Ishikawa (cell line): ENCODE measurements around the gene TMC7.
A peak's percentile ranks its signal among the peaks of the same experiment; 100 is the strongest.

ENCODE experiments used
- CEBPB ChIP-seq: IDR thresholded peaks from 2 replicates; pipeline ENCODE4 v1.6.1; 2012
- CREB1 ChIP-seq: IDR thresholded peaks from 2 replicates; pipeline ENCODE4 v1.6.1; 2012; ENCODE audit warnings: low read depth
- EGR1 ChIP-seq: IDR thresholded peaks from 2 replicates; pipeline ENCODE4 v1.6.1; 2012
- EP300 ChIP-seq: IDR thresholded peaks from 2 replicates; pipeline ENCODE4 v1.6.1; 2012; ENCODE audit warnings: borderline replicate concordance
- FOXM1 ChIP-seq: IDR thresholded peaks from 2 replicates; pipeline ENCODE4 v1.6.1; 2012; ENCODE audit warnings: low read depth, borderline replicate concordance
- NFIC ChIP-seq: IDR thresholded peaks from 2 replicates; pipeline ENCODE4 v1.6.1; 2012
- RAD21 ChIP-seq: IDR thresholded peaks from 2 replicates; pipeline ENCODE4 v1.6.1; 2012; ENCODE audit warnings: low read depth
- TAF1 ChIP-seq: IDR thresholded peaks from 2 replicates; pipeline ENCODE4 v1.6.1; 2012; ENCODE audit warnings: low read depth, mild to moderate bottlenecking
- TCF12 ChIP-seq: IDR thresholded peaks from 2 replicates; pipeline ENCODE4 v1.6.1; 2012; ENCODE audit warnings: low read depth
- TEAD4 ChIP-seq: IDR thresholded peaks from 2 replicates; pipeline ENCODE4 v1.6.1; 2012
- YY1 ChIP-seq: IDR thresholded peaks from 2 replicates; pipeline ENCODE4 v1.6.1; 2012; ENCODE audit warnings: low read depth
- ZBTB7A ChIP-seq: IDR thresholded peaks from 2 replicates; pipeline ENCODE4 v1.6.1; 2012; ENCODE audit warnings: low read depth
- TF ChIP-seq, protein P1 (sequence below): IDR thresholded peaks from 2 replicates; pipeline ENCODE4 v1.6.1; 2012; ENCODE audit warnings: low read depth, mild to moderate bottlenecking
- TF ChIP-seq, protein P2 (sequence below): IDR thresholded peaks from 2 replicates; pipeline ENCODE4 v1.6.1; 2012
- TF ChIP-seq, protein P3 (sequence below): IDR thresholded peaks from 2 replicates; pipeline ENCODE4 v1.6.1; 2012

TMC7 gene

DNA sequence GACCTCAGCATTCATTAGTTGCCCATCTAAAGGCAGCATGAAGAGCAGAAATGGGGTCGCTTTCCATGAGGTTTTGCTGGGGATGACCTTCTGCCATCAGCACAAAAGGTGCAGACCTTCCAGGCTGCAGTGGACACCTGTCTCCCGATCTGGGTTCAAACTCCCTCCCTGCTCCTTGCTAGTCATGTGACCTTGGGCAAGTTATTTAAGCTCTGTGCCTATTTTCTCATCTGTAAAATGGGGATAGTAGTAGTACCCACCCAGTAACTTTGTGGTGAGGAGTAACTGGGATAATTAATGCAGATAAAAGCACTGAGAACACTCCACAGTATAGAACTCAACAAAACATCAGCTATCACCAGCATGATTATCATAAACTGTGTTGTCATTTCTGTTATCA lies 62.3 kb downstream of the TMC7 start:
- TF ChIP-seq, protein P1, sequence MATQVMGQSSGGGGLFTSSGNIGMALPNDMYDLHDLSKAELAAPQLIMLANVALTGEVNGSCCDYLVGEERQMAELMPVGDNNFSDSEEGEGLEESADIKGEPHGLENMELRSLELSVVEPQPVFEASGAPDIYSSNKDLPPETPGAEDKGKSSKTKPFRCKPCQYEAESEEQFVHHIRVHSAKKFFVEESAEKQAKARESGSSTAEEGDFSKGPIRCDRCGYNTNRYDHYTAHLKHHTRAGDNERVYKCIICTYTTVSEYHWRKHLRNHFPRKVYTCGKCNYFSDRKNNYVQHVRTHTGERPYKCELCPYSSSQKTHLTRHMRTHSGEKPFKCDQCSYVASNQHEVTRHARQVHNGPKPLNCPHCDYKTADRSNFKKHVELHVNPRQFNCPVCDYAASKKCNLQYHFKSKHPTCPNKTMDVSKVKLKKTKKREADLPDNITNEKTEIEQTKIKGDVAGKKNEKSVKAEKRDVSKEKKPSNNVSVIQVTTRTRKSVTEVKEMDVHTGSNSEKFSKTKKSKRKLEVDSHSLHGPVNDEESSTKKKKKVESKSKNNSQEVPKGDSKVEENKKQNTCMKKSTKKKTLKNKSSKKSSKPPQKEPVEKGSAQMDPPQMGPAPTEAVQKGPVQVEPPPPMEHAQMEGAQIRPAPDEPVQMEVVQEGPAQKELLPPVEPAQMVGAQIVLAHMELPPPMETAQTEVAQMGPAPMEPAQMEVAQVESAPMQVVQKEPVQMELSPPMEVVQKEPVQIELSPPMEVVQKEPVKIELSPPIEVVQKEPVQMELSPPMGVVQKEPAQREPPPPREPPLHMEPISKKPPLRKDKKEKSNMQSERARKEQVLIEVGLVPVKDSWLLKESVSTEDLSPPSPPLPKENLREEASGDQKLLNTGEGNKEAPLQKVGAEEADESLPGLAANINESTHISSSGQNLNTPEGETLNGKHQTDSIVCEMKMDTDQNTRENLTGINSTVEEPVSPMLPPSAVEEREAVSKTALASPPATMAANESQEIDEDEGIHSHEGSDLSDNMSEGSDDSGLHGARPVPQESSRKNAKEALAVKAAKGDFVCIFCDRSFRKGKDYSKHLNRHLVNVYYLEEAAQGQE, result no peak
- TF ChIP-seq CEBPB, result no peak
- TF ChIP-seq NFIC, result no peak
- no peak for TF ChIP-seq TCF12
- TF ChIP-seq, protein P2, sequence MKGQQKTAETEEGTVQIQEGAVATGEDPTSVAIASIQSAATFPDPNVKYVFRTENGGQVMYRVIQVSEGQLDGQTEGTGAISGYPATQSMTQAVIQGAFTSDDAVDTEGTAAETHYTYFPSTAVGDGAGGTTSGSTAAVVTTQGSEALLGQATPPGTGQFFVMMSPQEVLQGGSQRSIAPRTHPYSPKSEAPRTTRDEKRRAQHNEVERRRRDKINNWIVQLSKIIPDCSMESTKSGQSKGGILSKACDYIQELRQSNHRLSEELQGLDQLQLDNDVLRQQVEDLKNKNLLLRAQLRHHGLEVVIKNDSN, result no peak
- no peak for TF ChIP-seq TEAD4
- no peak for TF ChIP-seq EGR1
- TF ChIP-seq, protein P3, sequence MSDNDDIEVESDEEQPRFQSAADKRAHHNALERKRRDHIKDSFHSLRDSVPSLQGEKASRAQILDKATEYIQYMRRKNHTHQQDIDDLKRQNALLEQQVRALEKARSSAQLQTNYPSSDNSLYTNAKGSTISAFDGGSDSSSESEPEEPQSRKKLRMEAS, result no peak
- no peak for TF ChIP-seq CREB1
- TF ChIP-seq ZBTB7A, result no peak
- TF ChIP-seq EP300, result no peak
- TF ChIP-seq FOXM1, result no peak
- no peak for TF ChIP-seq RAD21
- TF ChIP-seq YY1, result no peak
- TF ChIP-seq TAF1, result no peak

DNA sequence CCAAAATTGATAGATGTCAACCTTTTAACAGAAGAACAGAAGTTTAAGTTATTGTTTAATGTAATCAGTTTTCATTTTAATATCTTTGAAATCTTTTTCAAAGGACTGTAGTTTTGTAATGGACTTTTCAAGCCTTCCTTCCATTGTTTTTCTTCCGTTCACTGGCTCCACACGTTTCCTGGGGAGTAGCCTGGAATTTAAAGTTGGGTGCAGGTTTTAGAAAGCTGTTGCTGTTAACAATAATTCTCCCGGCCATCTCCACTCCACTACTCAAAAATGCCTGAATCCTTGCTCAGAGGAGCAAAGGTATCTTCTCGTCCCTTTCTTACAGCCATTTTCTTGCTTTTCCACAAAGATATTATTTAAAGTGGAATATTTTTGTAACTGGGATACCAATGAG lies 79.0 kb downstream of the TMC7 start:
- TF ChIP-seq, protein P2, result no peak
- no peak for TF ChIP-seq TAF1
- TF ChIP-seq EP300, result no peak
- TF ChIP-seq, protein P3, result no peak
- TF ChIP-seq FOXM1, result no peak
- no peak for TF ChIP-seq ZBTB7A
- TF ChIP-seq, protein P1, result no peak
- TF ChIP-seq CEBPB, result no peak
- no peak for TF ChIP-seq CREB1
- no peak for TF ChIP-seq EGR1
- no peak for TF ChIP-seq YY1
- no peak for TF ChIP-seq TCF12
- no peak for TF ChIP-seq TEAD4

GRCh38 chr16:19066988-19067348 lies 83.2 kb downstream of the TMC7 start:
- TF ChIP-seq, protein P3, result no peak
- TF ChIP-seq RAD21 (no peak), EP300 (no peak), TAF1 (no peak), TCF12 (no peak), NFIC (no peak)

GRCh38 chr16:19067349-19068236 lies 83.9 kb downstream of the TMC7 start, which contains the start of gene COQ7:
TSS of gene COQ7 (plus strand) at chr16:19067614. CDS start at chr16:19067665, 51 bp downstream.
- TF ChIP-seq NFIC (no peak), RAD21 (no peak), CEBPB (peak; percentile 85), ZBTB7A (no peak), EGR1 (no peak), EP300 (no peak; the same call in 1 of the 2 replicates), TAF1 (no peak; the same call in 1 of the 2 replicates), FOXM1 (peak; percentile 54), YY1 (peak; percentile 62; the same call in 1 of the 2 replicates), TCF12 (0 out of 2 replicates have a peak, but pooled peaks have one; percentile 29), CREB1 (peak; percentile 98), TEAD4 (no peak)
- TF ChIP-seq, protein P3, result peak; percentile 77
- TF ChIP-seq, protein P1, result no peak
- TF ChIP-seq, protein P2, result peak; percentile 85
